Measurements from ENCODE around the gene CDC42BPA. TPM values are rescaled to one million over a fixed set of nuclear protein-coding genes. Genes with fewer than 3 reads are reported as not detected.

The CDC42BPA gene
- polyA plus RNA-seq, 2 of the 4 experiments (the other 2 are of a cell fraction): 11.4 to 28.4 TPM

GRCh38 chr1:226950316-226950715 lies 368.0 kb downstream of the CDC42BPA start:
- peaks cover 2% of the 10 kb centered on the region; the same call in 1 of the 3 replicates for H3K4me1 ChIP-seq
- ATAC-seq (no peak), FAIRE-seq (no peak), DNase-seq (ENCODE audit: low read depth in 1 of 2, low spot score in 1 of 2) (no peak)
- ChIA-PET POLR2A (interaction anchor here (1.5 kb wide), 1 partner anchor 10 kb away, joined by 5 read pairs; the partner anchor contains the start of gene COQ8A), CTCF (interaction anchor here (0.8 to 1.1 kb wide), 2 partner anchors 12 to 15 kb away, joined by 3 read pairs; no protein-coding TSS in a partner anchor)
- no peak overlapping the region for H3K27ac ChIP-seq
- WGBS (ENCODE audit: missing lambda C conversion rate): 95% methylated on average over 1 of the region's 1 CpG
- H3K9me3 ChIP-seq: no peaks in the 10 kb centered on the region
- no peak overlapping the region for H3K4me3 ChIP-seq
- H3K4me2 ChIP-seq: no peak overlapping the region
- TF ChIP-seq HOXB13 (CRISPR knock-in tag; IDR thresholded peaks at IDR 0.05; ENCODE audit: low read depth) (no peak), KDM1A (IDR thresholded peaks at IDR 0.05; ENCODE audit: low read depth) (peak; percentile 32; the same call in 1 of the 2 replicates), REST (IDR thresholded peaks at IDR 0.05) (no peak), JUN (IDR thresholded peaks at IDR 0.05) (no peak), CTCF (IDR thresholded peaks at IDR 0.05) (no peak), SMC3 (IDR thresholded peaks at IDR 0.05) (no peak), FOXS1 (CRISPR knock-in tag; IDR thresholded peaks at IDR 0.05) (no peak), ELK1 (IDR thresholded peaks at IDR 0.05; ENCODE audit: low read depth, low read length) (no peak), ZFP36 (IDR thresholded peaks at IDR 0.05; ENCODE audit: borderline replicate concordance, partially characterized antibody) (peak; percentile 17)

GRCh38 chr1:226949401-226949800 lies 368.9 kb downstream of the CDC42BPA start:
- ATAC-seq: no peak
- CTCF ChIA-PET: interaction anchor here (0.8 to 1.1 kb wide), 2 partner anchors 11 to 16 kb away, joined by 3 read pairs; no protein-coding TSS in a partner anchor
- Histone ChIP-seq H3K4me3 (no peak overlapping the region), H3K4me1 (peaks cover 8% of the 10 kb centered on the region; the same call in 1 of the 3 replicates), H3K4me2 (no peak overlapping the region), H3K9me3 (no peaks in the 10 kb centered on the region), H3K27ac (no peak overlapping the region)
- WGBS (ENCODE audit: missing lambda C conversion rate): 92% methylated on average over 3 of the region's 3 CpGs
- no peak for DNase-seq (ENCODE audit: low read depth in 1 of 2, low spot score in 1 of 2)
- no peak for FAIRE-seq
- POLR2A ChIA-PET: no interaction called here
- TF ChIP-seq MAX (IDR thresholded peaks at IDR 0.05): no peak
- no peak for TF ChIP-seq ESRRA (IDR thresholded peaks at IDR 0.05; ENCODE audit: borderline replicate concordance, low read length)
- TF ChIP-seq ZSCAN20 (CRISPR knock-in tag; IDR thresholded peaks at IDR 0.05): no peak
- no peak for TF ChIP-seq NPAS2 (CRISPR knock-in tag; IDR thresholded peaks at IDR 0.05; ENCODE audit: borderline replicate concordance)
- TF ChIP-seq JUNB (IDR thresholded peaks at IDR 0.05): no peak
- no peak for TF ChIP-seq KDM5A (IDR thresholded peaks at IDR 0.05)
- no peak for TF ChIP-seq CTCF (IDR thresholded peaks at IDR 0.05)
- no peak for TF ChIP-seq HEYL (CRISPR knock-in tag; IDR thresholded peaks at IDR 0.05)
- TF ChIP-seq RNF2 (IDR thresholded peaks at IDR 0.05; ENCODE audit: borderline replicate concordance, low read depth): no peak
- no peak for TF ChIP-seq PHF8 (IDR thresholded peaks at IDR 0.05; ENCODE audit: borderline replicate concordance, low read depth)
- TF ChIP-seq ZC3H11A (IDR thresholded peaks at IDR 0.05): no peak
- no peak for TF ChIP-seq SMC3 (IDR thresholded peaks at IDR 0.05)
- no peak for TF ChIP-seq RFX5 (IDR thresholded peaks at IDR 0.05)
- TF ChIP-seq CBX8 (IDR thresholded peaks at IDR 0.05): no peak
- no peak for TF ChIP-seq HOXB5 (CRISPR knock-in tag; IDR thresholded peaks at IDR 0.05)
- no peak for TF ChIP-seq ATOH8 (CRISPR knock-in tag; IDR thresholded peaks at IDR 0.05; ENCODE audit: low read depth)
- no peak for TF ChIP-seq FOSL2 (IDR thresholded peaks at IDR 0.05)
- no peak for TF ChIP-seq FOSL2 (CRISPR knock-in tag; IDR thresholded peaks at IDR 0.05)
- TF ChIP-seq RAD21 (conservative IDR thresholded peaks at IDR 0.05 in 1 of 2, IDR thresholded peaks at IDR 0.05 in 1 of 2): no peak
- TF ChIP-seq JUN (IDR thresholded peaks at IDR 0.05): no peak
